ENCODE results near the gene ARHGEF12. TPM values are rescaled to one million over a fixed set of nuclear protein-coding genes. Genes with fewer than 3 reads are reported as not detected.

ARHGEF12 gene
- total and polyA plus RNA-seq, 5 donors from 2014 or later, result 3.2 to 29.7 (median 6.3) TPM

DNA sequence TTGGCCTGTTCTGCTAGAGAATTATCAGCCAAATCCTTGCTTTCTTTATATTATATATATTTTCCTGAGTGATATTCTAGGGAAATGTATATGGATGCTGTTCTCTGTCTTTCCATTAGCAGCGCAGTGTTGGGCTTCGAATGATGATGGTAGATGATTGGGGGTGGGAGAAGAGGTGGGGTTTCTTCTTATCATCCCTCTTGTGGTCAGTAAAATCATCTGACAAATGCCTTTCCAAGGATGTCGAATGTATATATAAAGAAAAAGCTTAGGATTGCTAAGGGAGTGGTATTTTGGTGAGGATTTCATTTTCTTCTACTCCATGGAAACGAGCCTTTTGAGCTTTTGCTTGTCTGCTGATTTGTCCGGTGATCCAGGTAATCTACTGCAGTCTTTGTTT, 48.9 kb downstream of the ARHGEF12 start:
- ATAC-seq (ENCODE audit: low read depth in 2 of 2) (no peak), DNase-seq (no peak)
- H3K9me3 Mint-ChIP-seq, result peaks cover 0 to 6% (median 3%) of the 10 kb centered on the region in 7 donors
- no peak overlapping the region for H3K27ac Mint-ChIP-seq
- H3K4me3 Mint-ChIP-seq, result no peak overlapping the region
- no peaks in the 10 kb centered on the region for H3K36me3 ChIP-seq (ENCODE audit: control insufficient read depth, insufficient read depth, low read length)
- H3K4me1 Mint-ChIP-seq, result peaks cover 4 to 19% (median 12%) of the 10 kb centered on the region in 4 donors
- peaks cover 20% of the 10 kb centered on the region for H3K27me3 Mint-ChIP-seq
- H3K36me3 Mint-ChIP-seq, result no peaks in the 10 kb centered on the region
- H3K4me1 ChIP-seq (ENCODE audit: control insufficient read depth, insufficient read depth, low read length, poor library complexity, severe bottlenecking), result no peaks in the 10 kb centered on the region
- H3K4me3 ChIP-seq (ENCODE audit: low read depth, low read length), result no peak overlapping the region
- H3K9me3 ChIP-seq (ENCODE audit: control insufficient read depth in 2 of 2, low read length in 2 of 2), result no peaks in the 10 kb centered on the region
- no peak overlapping the region for H3K27ac ChIP-seq (ENCODE audit: insufficient read depth, low read length, poor library complexity, severe bottlenecking)
- H3K27me3 ChIP-seq (ENCODE audit: control insufficient read depth, insufficient read depth, low read length), result peaks cover 2% of the 10 kb centered on the region

GRCh38 chr11:120385655-120386054, 49.4 kb downstream of the ARHGEF12 start:
- peaks cover 2% of the 10 kb centered on the region for H3K27me3 ChIP-seq (ENCODE audit: control insufficient read depth, insufficient read depth, low read length)
- DNase-seq, result no peak
- no peak overlapping the region for H3K27ac Mint-ChIP-seq
- H3K4me3 Mint-ChIP-seq, result no peak overlapping the region
- ATAC-seq (ENCODE audit: low read depth in 2 of 2), result no peak
- peaks cover 0 to 6% (median 3%) of the 10 kb centered on the region in 7 donors for H3K9me3 Mint-ChIP-seq
- no peak overlapping the region for H3K4me3 ChIP-seq (ENCODE audit: low read depth, low read length)
- H3K4me1 ChIP-seq (ENCODE audit: control insufficient read depth, insufficient read depth, low read length, poor library complexity, severe bottlenecking), result no peaks in the 10 kb centered on the region
- peaks cover 4 to 19% (median 12%) of the 10 kb centered on the region in 4 donors for H3K4me1 Mint-ChIP-seq
- H3K36me3 Mint-ChIP-seq, result no peaks in the 10 kb centered on the region
- H3K27ac ChIP-seq (ENCODE audit: insufficient read depth, low read length, poor library complexity, severe bottlenecking), result no peak overlapping the region
- H3K27me3 Mint-ChIP-seq, result peaks cover 20% of the 10 kb centered on the region
- no peaks in the 10 kb centered on the region for H3K36me3 ChIP-seq (ENCODE audit: control insufficient read depth, insufficient read depth, low read length)
- no peaks in the 10 kb centered on the region for H3K9me3 ChIP-seq (ENCODE audit: control insufficient read depth in 2 of 2, low read length in 2 of 2)

DNA sequence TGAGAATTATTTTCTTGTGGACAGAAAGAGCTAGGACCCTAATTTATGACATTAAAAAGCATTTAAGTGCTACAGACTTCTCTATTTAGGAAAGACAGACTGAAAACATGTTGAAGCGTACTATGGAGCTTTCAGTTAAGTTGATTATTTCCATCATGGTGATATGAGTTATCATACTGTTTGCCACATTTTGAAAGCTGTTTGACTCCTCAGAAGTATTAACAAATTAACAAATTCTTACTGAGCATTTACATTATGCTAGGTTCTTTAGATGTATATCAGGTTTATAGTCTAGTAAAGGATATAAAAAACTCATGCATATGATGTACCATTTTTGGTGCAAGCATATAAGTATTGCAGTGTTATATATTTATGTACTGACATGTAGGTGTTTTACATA, 50.1 kb downstream of the ARHGEF12 start:
- no peak overlapping the region for H3K27ac Mint-ChIP-seq
- peaks cover 0 to 5% (median 3%) of the 10 kb centered on the region in 7 donors for H3K9me3 Mint-ChIP-seq
- H3K4me3 ChIP-seq (ENCODE audit: low read depth, low read length), result no peak overlapping the region
- no peaks in the 10 kb centered on the region for H3K36me3 ChIP-seq (ENCODE audit: control insufficient read depth, insufficient read depth, low read length)
- DNase-seq, result no peak
- no peaks in the 10 kb centered on the region for H3K36me3 Mint-ChIP-seq
- peaks cover 20% of the 10 kb centered on the region for H3K27me3 Mint-ChIP-seq
- no peak for ATAC-seq (ENCODE audit: low read depth in 2 of 2)
- H3K4me1 ChIP-seq (ENCODE audit: control insufficient read depth, insufficient read depth, low read length, poor library complexity, severe bottlenecking), result no peaks in the 10 kb centered on the region
- H3K4me1 Mint-ChIP-seq, result peaks cover 4 to 18% (median 9%) of the 10 kb centered on the region in 4 donors
- peaks cover 2% of the 10 kb centered on the region for H3K27me3 ChIP-seq (ENCODE audit: control insufficient read depth, insufficient read depth, low read length)
- no peak overlapping the region for H3K4me3 Mint-ChIP-seq
- no peaks in the 10 kb centered on the region for H3K9me3 ChIP-seq (ENCODE audit: control insufficient read depth in 2 of 2, low read length in 2 of 2)
- H3K27ac ChIP-seq (ENCODE audit: insufficient read depth, low read length, poor library complexity, severe bottlenecking), result no peak overlapping the region

DNA sequence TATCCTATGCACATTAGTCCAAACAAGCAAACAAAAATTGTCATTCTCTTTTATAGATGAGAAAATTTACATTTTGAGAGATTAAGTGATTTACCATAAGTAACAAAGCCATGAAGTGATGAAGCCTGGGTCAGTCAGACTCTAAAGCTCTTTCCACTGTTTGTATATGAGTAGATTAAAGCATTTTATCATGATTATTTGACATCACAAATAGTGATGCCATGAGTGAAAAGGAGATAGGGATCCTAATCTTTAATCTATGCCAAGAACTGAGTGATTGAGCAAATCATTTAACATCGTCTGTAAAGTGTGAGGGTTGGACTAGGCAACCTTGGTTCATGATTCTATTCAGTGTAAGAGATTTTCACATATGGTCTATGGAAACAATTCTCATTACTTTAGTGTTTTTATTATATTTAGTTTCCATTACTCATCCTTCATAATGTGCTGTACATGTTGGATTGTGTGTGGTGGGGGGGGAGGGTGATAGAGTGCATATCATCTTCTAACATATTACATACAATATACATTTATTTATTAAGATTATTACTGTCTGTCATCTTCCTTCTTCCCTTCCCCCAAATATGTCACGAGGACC, 50.7 kb downstream of the ARHGEF12 start:
- Histone ChIP-seq H3K27me3 (ENCODE audit: control insufficient read depth, insufficient read depth, low read length) (peaks cover 2% of the 10 kb centered on the region), H3K9me3 (ENCODE audit: control insufficient read depth in 2 of 2, low read length in 2 of 2) (no peaks in the 10 kb centered on the region), H3K4me3 (ENCODE audit: low read depth, low read length) (no peak overlapping the region), H3K27ac (ENCODE audit: insufficient read depth, low read length, poor library complexity, severe bottlenecking) (no peak overlapping the region), H3K36me3 (ENCODE audit: control insufficient read depth, insufficient read depth, low read length) (no peaks in the 10 kb centered on the region), H3K4me1 (ENCODE audit: control insufficient read depth, insufficient read depth, low read length, poor library complexity, severe bottlenecking) (no peaks in the 10 kb centered on the region)
- H3K4me1 Mint-ChIP-seq, result peaks cover 0 to 13% (median 7%) of the 10 kb centered on the region in 4 donors
- no peaks in the 10 kb centered on the region for H3K36me3 Mint-ChIP-seq
- no peak overlapping the region for H3K27ac Mint-ChIP-seq
- ATAC-seq (ENCODE audit: low read depth in 2 of 2) (no peak), DNase-seq (no peak)
- H3K9me3 Mint-ChIP-seq, result peaks cover 0 to 4% (median 3%) of the 10 kb centered on the region in 7 donors
- no peak overlapping the region for H3K4me3 Mint-ChIP-seq
- H3K27me3 Mint-ChIP-seq, result peaks cover 20% of the 10 kb centered on the region

- Histone ChIP-seq H3K4me3 (ENCODE audit: low read depth, low read length) (no peak overlapping the region), H3K36me3 (ENCODE audit: control insufficient read depth, insufficient read depth, low read length) (no peaks in the 10 kb centered on the region), H3K9me3 (ENCODE audit: control insufficient read depth in 2 of 2, low read length in 2 of 2) (no peaks in the 10 kb centered on the region), H3K4me1 (ENCODE audit: control insufficient read depth, insufficient read depth, low read length, poor library complexity, severe bottlenecking) (no peaks in the 10 kb centered on the region), H3K27me3 (ENCODE audit: control insufficient read depth, insufficient read depth, low read length) (peaks cover 2% of the 10 kb centered on the region), H3K27ac (ENCODE audit: insufficient read depth, low read length, poor library complexity, severe bottlenecking) (no peak overlapping the region)
- ATAC-seq (ENCODE audit: low read depth in 2 of 2) (no peak), DNase-seq (no peak)
- Mint-ChIP-seq H3K36me3 (no peaks in the 10 kb centered on the region), H3K27me3 (peaks cover 20% of the 10 kb centered on the region), H3K27ac (no peak overlapping the region), H3K4me3 (no peak overlapping the region), H3K4me1 (peaks cover 0 to 6% (median 4%) of the 10 kb centered on the region in 4 donors), H3K9me3 (peaks cover 0 to 4% (median 2%) of the 10 kb centered on the region in 7 donors)
These were observed 52.0 kb downstream of the ARHGEF12 start for GRCh38 chr11:120388261-120388660.

DNA sequence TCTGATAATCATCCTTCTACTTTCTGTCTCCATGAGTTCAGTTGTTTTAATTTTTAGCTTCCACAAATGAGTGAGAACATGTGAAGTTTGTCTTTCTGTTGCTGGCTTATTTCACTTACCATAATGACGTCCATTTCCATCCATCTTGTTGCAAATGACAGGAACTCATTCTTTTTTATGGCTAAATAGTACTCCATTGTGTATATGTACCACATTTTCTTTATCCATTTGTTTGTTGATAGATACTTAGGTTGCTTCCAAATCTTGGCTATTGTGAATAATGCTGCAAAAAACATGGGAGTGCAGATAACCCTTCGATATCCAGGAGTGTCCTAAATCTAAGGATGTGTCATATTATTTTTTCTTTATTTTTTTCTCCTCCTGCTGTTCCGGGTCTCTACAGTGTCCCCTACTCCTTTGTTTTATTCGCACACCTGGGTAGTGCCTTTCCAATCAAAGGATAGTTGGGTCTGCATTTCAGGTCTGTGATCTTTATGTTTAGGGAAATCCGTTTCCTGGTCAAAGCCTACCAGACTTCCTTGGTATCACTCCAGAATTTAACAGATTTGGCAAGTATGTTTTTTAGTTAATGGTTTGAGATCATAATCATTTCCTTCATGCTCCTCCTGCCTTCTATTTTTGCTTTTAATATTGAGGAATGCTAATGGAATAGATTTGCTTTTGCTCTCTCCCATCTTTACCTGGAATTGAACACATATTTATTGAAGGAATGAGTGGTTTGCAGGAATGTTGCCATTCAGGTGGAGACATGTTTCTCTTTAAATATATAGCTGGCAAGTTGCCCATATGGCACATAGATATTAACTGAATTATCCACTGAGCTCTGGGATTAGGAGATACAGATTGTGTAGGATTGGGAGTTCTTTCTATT, 53.7 kb downstream of the ARHGEF12 start:
- H3K27ac Mint-ChIP-seq, result no peak overlapping the region
- H3K27me3 ChIP-seq (ENCODE audit: control insufficient read depth, insufficient read depth, low read length), result no peaks in the 10 kb centered on the region
- ATAC-seq (ENCODE audit: low read depth in 2 of 2), result no peak
- H3K27me3 Mint-ChIP-seq, result peaks cover 14% of the 10 kb centered on the region
- H3K4me1 Mint-ChIP-seq, result peaks cover 0 to 5% (median 4%) of the 10 kb centered on the region in 4 donors
- no peaks in the 10 kb centered on the region for H3K36me3 Mint-ChIP-seq
- H3K4me3 Mint-ChIP-seq, result no peak overlapping the region
- no peak overlapping the region for H3K27ac ChIP-seq (ENCODE audit: insufficient read depth, low read length, poor library complexity, severe bottlenecking)
- no peak overlapping the region for H3K4me3 ChIP-seq (ENCODE audit: low read depth, low read length)
- H3K4me1 ChIP-seq (ENCODE audit: control insufficient read depth, insufficient read depth, low read length, poor library complexity, severe bottlenecking), result no peaks in the 10 kb centered on the region
- no peaks in the 10 kb centered on the region for H3K36me3 ChIP-seq (ENCODE audit: control insufficient read depth, insufficient read depth, low read length)
- H3K9me3 ChIP-seq (ENCODE audit: control insufficient read depth in 2 of 2, low read length in 2 of 2), result no peaks in the 10 kb centered on the region
- H3K9me3 Mint-ChIP-seq, result peaks cover 0 to 4% (median 2%) of the 10 kb centered on the region in 7 donors
- no peak for DNase-seq

DNA sequence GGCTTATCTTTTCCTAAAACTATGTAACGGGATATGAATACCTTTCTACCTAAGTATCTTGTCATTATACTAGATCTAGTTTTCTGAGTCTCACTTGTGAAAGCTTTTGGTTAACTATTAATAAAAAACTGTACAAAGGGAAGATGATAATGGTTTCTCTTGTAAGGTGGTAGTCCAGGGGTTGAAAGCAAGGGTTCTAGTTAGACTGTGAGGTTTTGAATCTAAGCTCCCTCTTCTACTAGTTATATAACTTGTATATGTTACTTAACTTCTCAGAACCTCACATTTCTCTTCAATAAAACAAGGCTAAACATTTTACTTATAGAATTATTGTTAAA, 54.3 kb downstream of the ARHGEF12 start:
- no peaks in the 10 kb centered on the region for H3K36me3 Mint-ChIP-seq
- DNase-seq, result no peak
- Histone ChIP-seq H3K4me3 (ENCODE audit: low read depth, low read length) (no peak overlapping the region), H3K36me3 (ENCODE audit: control insufficient read depth, insufficient read depth, low read length) (no peaks in the 10 kb centered on the region), H3K27ac (ENCODE audit: insufficient read depth, low read length, poor library complexity, severe bottlenecking) (no peak overlapping the region), H3K9me3 (ENCODE audit: control insufficient read depth in 2 of 2, low read length in 2 of 2) (no peaks in the 10 kb centered on the region), H3K27me3 (ENCODE audit: control insufficient read depth, insufficient read depth, low read length) (no peaks in the 10 kb centered on the region), H3K4me1 (ENCODE audit: control insufficient read depth, insufficient read depth, low read length, poor library complexity, severe bottlenecking) (no peaks in the 10 kb centered on the region)
- no peak for ATAC-seq (ENCODE audit: low read depth in 2 of 2)
- H3K27me3 Mint-ChIP-seq, result peaks cover 11% of the 10 kb centered on the region
- H3K4me3 Mint-ChIP-seq, result no peak overlapping the region
- H3K4me1 Mint-ChIP-seq, result peaks cover 0 to 7% (median 4%) of the 10 kb centered on the region in 4 donors
- H3K27ac Mint-ChIP-seq, result no peak overlapping the region
- peaks cover 0 to 8% (median 3%) of the 10 kb centered on the region in 7 donors for H3K9me3 Mint-ChIP-seq

Data from CD4-positive, CD25-positive, alpha-beta regulatory T cell (primary cell).